Ureter (tissue), 1 donor: Measurements from ENCODE around the gene MAB21L3. TPM values are rescaled to one million over a fixed set of nuclear protein-coding genes. Genes with fewer than 3 reads are reported as not detected.

Experiments
- DNase-seq: peaks from one replicate; pipeline ENCODE4 v3.0.0-alpha.2; 2020; ENCODE audit warnings: low spot score
- total RNA-seq: library from RNA; stranded (reverse); gene quantifications from one replicate; pipeline ENCODE4 v1.2.4, GENCODE V29; 2023
- donor health status: DM: yes; HTN: yes; CAD: no.

MAB21L3 gene
- total RNA-seq, 1 donor from 2014 or later: 3.6 TPM

DNA sequence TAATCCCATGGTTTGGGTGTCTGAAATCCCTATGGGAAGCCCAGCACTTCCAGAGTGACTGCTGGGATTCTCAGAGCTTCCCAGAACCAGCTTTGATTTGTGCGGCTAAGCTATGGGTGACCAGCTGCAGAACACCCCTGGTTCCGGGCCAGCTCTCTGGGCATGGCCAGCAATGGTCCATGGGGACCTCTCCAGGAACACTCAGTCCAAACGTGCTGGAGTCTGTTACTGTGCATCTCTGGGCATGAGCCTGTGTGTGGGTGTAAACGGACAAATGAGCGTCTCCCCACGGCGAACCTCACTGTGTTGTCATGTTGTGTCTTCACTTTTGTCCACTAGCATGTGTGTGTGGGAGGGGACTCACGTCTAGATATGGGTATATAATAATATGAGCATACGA is 54.4 kb downstream of the MAB21L3 start:
- no peak for DNase-seq

DNA sequence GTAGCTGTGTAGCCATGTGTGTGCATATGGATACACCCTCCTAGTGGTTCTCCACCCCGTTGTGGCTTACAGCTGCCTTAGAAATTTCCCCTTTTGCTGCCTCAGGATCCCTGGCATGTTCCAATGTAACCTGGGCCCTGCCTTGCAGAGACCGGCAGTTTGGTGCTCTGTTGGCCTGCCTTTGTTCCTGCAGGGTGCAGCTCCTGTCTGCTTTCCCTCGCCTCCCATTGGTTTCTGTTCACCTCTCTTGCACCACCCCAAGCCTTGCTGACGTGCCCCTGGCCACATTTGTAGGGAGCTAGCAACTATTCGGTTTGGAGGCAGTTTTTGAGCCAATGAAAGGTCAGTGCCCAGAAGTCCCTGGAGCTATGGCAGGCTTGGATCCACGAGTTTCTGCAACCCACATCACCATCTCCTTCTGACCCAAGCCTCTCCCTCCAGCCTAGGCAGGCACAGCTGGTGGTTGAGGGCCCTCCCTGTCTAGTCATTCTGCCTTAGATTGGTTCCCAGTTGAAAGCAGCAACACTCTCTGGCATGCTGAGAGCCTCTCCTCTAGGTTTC is 54.9 kb downstream of the MAB21L3 start:
- no peak for DNase-seq

DNA sequence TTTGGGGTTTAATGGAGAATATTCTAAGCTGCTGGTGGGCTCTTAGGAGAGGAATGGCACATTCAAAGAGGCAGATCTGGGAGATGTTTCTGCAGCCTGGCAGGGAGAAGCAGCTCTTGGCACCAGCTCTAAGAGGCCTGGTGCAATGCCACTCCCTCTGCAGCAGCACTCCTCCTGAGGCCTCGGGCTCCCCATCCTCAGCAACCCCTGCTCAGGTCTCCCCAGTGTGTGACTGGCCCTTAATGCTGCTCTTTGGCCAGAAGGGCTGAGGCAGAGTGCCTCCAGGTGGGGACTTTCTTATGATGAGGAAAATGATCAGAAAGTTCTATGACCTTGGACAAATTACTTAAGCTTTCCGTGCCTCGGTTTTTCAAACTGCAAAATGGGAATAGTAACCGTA is 55.5 kb downstream of the MAB21L3 start:
- DNase-seq: no peak

DNA sequence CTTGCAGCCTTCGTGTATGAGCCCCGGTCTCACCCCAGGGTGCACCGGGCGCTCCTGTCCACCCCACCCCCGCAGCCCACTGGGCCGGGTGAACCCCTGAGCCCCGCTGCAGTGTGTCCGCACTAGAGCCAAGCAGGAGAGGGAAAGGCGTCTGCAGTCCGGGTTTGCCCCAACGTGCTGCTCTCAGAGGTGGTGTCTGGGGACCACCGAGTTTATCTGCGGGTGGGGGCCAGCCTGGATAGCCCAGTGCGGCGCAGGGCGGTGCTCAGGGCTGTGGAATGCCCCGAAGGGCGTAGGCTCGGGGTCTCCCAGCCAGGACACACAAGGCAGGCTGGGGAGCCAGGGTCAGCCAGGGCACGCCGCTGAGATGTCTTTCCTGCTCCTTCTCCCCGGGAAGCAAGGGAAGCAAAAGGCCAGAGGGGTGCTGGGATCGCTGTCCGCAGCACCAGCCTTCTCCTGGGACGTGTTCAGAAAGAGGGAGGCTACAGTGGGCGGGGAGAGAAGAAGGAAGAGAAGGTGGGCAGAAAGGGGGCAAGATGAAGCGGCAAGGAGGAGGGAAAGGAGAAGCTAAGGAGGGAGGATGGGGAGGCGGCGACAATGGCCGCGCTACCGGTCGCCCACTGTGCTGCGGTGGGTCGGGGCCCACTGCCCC is 56.6 kb downstream of the MAB21L3 start:
- peak; percentile 44 for DNase-seq

DNA sequence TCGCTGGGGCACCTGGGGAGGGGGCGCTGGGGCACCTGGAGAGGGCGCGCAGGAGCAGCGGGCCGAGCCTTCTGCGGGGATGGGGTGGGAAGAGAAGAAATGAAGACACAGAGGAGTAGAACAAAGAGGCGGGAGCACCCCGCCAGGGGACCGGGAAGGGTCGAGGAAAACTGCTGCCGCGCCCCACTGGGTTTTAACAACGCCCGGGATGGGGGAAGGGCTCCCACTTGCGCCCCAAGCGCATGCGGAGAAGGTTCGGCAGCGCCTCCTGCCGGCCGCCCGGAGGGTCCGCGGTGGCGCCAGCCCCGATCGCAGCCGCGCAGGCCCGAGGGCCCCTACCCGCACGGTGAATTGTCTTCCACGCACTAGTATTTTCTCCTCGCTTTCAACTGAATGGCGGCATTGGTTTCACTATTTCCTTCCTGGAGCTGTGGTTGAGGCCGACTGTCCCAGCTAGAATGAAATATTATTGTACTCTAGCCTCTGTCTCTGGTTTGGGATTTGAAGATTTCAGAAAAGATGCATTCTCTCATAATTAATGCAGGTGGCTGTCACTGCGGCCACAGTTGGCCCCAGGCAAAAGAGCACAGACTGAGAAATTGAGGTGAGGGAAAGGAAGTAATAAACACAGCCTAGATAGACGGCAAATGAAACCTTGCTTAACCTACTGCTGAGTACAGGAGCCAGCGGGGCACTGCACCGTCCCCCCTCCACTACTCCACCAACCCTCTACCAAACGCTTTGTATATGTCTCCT is 57.3 kb downstream of the MAB21L3 start:
- DNase-seq: peak; percentile 88

DNA sequence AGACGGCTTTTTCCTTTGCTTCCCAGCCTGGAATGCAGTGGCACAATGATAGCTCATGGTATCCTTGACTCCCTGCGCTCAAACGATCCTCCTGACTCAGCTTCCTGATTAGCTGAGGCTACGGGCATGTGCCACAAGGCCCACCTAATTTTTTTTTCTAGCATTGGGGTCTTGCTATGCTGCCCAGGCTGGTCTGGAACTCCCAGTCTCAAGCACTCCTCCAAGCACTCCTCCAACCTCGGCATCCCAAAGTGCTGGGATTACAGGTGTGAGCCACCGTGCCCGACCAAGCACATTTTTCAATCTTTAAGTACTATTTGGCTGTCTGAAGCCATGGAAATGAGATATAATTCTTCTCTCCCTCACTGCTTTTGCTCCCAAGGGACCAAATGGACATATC is 58.7 kb downstream of the MAB21L3 start:
- DNase-seq: no peak

DNA sequence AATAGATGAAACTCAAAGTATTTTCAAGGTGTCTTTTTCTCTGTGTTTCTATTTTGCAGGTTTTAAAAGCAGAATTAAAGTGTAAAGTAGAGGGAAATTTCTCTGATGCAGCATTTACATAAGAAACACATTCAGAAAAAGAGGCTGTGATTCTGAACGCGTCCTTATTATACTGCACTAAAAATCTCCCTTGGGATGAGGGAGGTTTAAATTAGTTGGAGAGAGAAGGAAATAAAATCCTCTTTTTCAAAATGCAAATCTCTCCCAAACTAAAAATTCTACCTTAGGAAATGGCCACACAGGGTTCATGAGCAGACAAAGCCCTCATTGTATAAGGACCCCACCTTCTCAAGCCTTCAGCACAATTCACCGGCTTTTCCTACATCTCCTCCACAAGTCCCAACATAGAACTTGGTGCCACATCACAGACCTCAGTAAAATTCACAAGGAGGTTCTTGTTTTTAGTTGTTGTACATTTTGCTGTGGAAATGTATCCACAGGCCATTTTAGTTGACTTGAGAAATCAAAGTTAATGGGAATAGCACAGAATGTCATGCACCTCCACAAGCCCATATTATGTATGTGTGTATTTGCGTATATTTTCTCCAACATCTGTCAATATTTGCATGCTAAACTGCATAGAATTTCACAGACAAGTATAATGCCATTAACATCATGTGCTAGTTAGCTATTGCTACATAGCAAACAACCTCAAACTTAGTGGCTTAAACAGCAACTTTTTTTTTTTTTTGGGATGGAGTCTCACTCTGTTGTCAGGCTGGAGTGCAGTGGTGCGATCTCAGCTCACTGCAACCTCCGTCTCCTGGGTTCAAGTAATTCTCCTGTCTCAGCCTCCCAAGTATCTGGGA is 59.8 kb downstream of the MAB21L3 start:
- no peak for DNase-seq

DNA sequence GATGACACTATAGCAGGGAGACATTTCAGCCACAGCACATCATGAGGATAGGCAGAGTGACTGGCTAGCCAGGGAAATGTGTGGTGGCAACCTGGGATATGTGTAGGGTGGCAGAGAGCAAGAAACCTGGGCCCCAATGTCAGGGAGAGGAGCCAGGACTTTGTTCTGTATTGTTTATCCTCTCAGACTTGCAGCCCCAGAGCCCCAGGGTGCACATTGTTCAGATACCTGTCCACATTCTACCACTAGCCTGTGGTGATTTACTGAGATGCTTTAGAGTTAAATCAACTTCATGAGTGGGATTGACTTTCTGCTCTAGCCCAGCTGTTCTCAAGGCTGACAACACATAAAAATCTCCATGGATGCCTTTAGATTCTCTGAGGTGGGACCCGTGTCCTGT is 61.5 kb downstream of the MAB21L3 start:
- DNase-seq: no peak

DNA sequence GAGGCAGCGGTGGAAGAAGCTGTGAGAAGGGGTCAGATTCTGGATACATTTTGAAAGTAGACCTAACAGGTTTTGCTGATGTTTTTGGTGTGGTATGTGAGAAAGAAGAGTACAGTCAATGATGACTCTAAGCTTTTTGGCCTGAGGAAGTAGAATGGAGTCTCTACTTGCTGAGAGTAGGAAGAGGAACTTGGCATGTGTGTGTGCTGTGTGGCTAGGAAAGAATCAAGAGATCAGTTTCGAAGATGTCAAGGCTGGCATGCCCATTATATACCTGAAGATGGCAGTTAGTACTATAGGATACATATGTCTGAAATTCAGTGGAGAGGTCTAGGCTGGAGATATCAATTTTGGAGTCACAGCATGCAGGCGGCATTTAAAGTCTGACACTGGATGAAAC is 64.4 kb downstream of the MAB21L3 start:
- no peak for DNase-seq

DNA sequence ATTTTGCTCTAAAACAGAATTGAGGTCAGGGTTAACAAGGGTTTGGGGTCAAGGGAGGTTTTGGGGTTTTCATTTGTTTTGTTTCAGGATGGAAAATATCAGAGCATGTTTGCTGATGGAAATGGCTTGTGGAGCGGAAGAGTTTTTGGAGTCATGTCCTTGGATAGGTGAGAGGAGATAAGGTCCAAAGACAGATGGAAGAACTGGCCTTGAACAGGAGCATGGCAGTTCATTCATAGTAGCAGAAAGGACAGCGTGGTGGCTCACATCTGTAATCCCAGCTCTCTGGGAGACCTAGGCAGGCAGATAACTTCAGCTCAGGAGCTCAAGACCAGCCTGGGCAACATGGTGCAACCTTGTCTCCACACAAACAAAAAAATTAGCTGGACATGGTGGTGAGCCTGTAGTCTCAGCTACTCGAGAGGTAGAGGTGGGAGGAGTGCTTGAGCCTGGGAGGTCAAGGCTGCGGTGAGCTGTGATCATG is 65.1 kb downstream of the MAB21L3 start:
- DNase-seq: no peak

DNA sequence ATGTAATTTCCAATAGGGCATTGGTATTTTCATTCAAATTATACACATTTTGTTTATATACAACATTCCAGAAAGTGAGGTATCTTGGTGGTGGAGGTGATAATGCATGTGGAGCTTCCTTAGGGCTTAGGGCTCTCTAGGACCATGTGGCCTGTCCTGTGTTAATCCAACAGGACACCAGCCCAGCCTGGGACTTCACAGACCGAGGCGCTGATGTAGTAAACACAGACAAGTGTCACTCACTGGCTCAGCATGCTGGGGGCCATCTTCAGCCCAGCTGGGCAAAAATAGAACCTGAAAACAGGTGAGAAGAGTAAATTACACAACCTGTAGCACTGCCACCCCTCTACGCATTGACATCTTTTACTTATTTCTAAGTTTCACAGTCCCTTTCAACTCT is 66.7 kb downstream of the MAB21L3 start:
- DNase-seq: no peak

DNA sequence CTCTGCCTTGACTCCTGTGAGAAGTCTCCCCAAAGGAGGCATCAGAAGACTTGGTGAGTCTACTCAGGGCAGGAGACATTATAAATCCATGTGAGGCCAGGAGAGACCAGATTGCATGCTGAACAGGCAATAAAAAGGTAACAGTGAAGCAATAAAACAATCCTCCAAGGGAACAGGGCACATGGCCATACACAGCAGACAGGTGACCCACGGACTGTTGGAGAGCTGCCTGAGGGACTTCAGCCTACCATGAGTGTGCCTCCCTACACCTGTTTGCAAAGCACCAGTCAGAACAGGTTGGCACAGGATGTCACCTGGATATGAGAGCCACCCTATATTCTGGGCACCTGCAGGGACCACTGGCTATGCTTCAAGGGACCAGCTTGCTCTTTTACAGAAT is 67.6 kb downstream of the MAB21L3 start:
- no peak for DNase-seq

DNA sequence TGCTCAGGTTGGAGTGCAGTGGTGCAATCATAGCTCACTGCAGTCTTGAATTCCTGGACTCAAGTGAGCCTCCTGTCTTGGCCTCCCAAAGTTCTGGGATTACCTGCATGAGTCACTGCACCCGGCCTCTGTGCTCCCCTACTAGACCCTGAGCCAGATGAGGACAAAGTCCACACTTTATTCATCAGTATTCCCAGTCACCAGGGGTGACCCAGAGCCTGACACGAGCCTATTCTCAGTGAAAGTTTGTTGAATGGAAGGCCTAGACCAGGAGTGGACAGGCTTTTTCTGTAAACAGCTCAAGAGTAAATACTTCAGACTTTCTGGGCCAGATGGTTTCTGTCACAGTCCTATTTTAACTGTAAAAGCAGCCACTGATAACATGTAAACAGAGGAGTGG is 68.2 kb downstream of the MAB21L3 start:
- no peak for DNase-seq

DNA sequence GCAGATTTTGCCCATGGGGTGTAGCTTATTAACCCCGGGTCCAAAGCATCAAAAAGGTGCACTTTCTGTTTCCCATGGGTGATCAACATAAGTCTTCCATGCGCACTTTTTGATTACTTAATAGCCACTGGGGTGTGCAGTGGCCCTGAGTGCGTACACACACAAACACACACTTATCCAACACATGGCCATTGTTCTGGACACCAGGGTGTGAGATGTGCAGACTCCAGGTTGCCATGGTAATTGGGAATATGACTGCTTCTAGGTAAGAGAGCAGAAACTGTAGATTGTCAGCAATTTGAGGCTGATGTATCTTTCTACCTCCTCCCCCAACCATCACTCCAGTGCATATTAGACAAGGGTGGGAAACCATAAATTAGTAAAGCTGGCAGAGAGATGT is 68.8 kb downstream of the MAB21L3 start:
- DNase-seq: no peak

DNA sequence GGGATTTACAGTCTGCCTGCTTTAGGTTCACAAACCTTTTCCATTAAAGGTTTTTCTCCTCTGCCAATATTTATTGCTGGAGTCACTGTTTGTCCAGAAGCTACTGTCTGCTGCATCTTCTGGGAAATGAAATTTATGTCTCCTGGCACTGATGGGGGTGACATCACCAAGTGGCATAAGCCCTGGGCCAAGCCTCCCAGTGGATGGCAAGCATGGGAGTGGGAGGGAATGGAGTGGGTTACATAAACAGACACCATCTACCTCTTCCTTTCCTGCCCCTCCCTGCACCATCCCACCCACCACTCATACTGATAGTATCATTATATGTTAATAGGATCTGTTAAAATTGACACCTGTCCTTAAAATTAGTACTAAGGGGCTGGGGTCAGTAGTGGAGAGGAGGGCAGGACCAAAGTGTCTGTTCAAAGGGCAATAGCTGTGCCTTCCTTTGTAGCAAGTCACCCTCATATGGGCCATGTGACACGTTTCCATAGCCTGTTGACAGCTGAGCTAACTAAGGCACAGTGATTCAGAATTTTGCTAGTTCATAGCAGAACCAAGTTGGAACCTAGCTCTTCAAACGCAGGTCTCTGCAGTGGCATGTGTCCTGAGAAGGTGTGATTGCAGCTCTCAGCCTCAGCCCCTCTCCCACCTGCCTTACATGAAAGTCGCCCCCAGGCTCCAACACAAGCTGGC is 71.0 kb downstream of the MAB21L3 start:
- DNase-seq: no peak

Other genes with a start within 250 kb of the MAB21L3 start
- gene SLC22A15, start 134.9 kb upstream of the MAB21L3 start, total RNA-seq: 10.3 TPM